HepG2 (cell line): Measurements from ENCODE around the gene GJA10. TPM values are rescaled to one million over a fixed set of nuclear protein-coding genes. Genes with fewer than 3 reads are reported as not detected.

ENCODE experiments used
- ARHGAP35 ChIP-seq: sonication (generic); formaldehyde crosslinking; IDR thresholded peaks from 2 replicates; pipeline ENCODE4 v1.9.0; 2022; ENCODE audit warnings: mild to moderate bottlenecking, inconsistent platforms, moderate library complexity, missing genetic modification reagents, borderline replicate concordance
- HHEX ChIP-seq: IDR thresholded peaks from 2 replicates; pipeline ENCODE4 v1.6.1; 2016; ENCODE audit warnings: control low read depth
- HNF4A ChIP-seq: sonication (generic); formaldehyde crosslinking; IDR thresholded peaks from 2 replicates; pipeline ENCODE4 v1.4.0; 2020; ENCODE audit warnings: missing genetic modification reagents
- KDM6A ChIP-seq: IDR thresholded peaks from 2 replicates; pipeline ENCODE4 v1.6.1; 2016; ENCODE audit warnings: low read depth
- NFE2 ChIP-seq: sonication (generic); formaldehyde crosslinking; IDR thresholded peaks from 2 replicates; pipeline ENCODE4 v1.4.0; 2020; ENCODE audit warnings: missing genetic modification reagents
- RXRB ChIP-seq: IDR thresholded peaks from 2 replicates; pipeline ENCODE4 v1.6.1; 2016; ENCODE audit warnings: borderline replicate concordance, missing genetic modification reagents, missing compliant biosample characterization
- SRSF1 ChIP-seq: fragments of 200-400 bp; formaldehyde crosslinking; optimal IDR thresholded peaks from 2 replicates; pipeline ENCODE3; 2017; ENCODE audit warnings: mild to moderate bottlenecking, low read depth, low read length, moderate library complexity
- SRSF9 ChIP-seq: fragments of 200-400 bp; formaldehyde crosslinking; IDR thresholded peaks from 2 replicates; pipeline ENCODE4 v1.6.1; 2018; ENCODE audit warnings: borderline replicate concordance, mild to moderate bottlenecking, low read depth, low read length; ENCODE audit not compliant: insufficient read depth, poor library complexity, severe bottlenecking
- TBX2 ChIP-seq: sonication (generic); formaldehyde crosslinking; IDR thresholded peaks from 2 replicates; pipeline ENCODE4 v1.5.0; 2020; ENCODE audit warnings: missing genetic modification reagents, mild to moderate bottlenecking, borderline replicate concordance
- ZFP36L2 ChIP-seq: sonication (generic); formaldehyde crosslinking; IDR thresholded peaks from 2 replicates; pipeline ENCODE4 v1.4.0; 2020; ENCODE audit warnings: missing genetic modification reagents
- ZNF354B ChIP-seq: sonication (generic); formaldehyde crosslinking; IDR thresholded peaks from 2 replicates; pipeline ENCODE4 v1.8.0; 2022; ENCODE audit warnings: mild to moderate bottlenecking, missing genetic modification reagents
- ZNF362 ChIP-seq: sonication (generic); formaldehyde crosslinking; IDR thresholded peaks from 2 replicates; pipeline ENCODE4 v1.4.0; 2020; ENCODE audit warnings: missing genetic modification reagents, mild to moderate bottlenecking, borderline replicate concordance
- ZNF451 ChIP-seq: sonication (generic); formaldehyde crosslinking; IDR thresholded peaks from 2 replicates; pipeline ENCODE4 v1.5.0; 2020; ENCODE audit warnings: mild to moderate bottlenecking, missing genetic modification reagents
- ZNF703 ChIP-seq: sonication (generic); formaldehyde crosslinking; IDR thresholded peaks from 2 replicates; pipeline ENCODE4 v1.5.1; 2020; ENCODE audit warnings: missing genetic modification reagents, mild to moderate bottlenecking, moderate library complexity, borderline replicate concordance
- ZNF800 ChIP-seq: sonication (generic); formaldehyde crosslinking; IDR thresholded peaks from 2 replicates; pipeline ENCODE4 v1.4.0; 2020; ENCODE audit warnings: missing genetic modification reagents
- polyA plus RNA-seq, 8 experiments: library from polyadenylated mRNA; depleted of rRNA in 3 of 8; stranded (reverse) in 7 of 8; unstranded in 1 of 8; fragments of >200 nt; fragmentation: Illumina TruSeq in 4 of 8; extraction: Trizol in 4 of 8; gene quantifications; 2 replicates each; pipeline versions ENCODE4 v1.2.1 to v1.2.3, GENCODE V29; 2011 to 2016; ENCODE audit warnings: low read depth in 4 of 8, missing spikeins in 1 of 8, mixed read lengths in 1 of 8; ENCODE audit not compliant: insufficient read depth in 1 of 8
- total RNA-seq, 5 experiments: library from RNA; depleted of rRNA; stranded (reverse); fragments of >200 nt; fragmentation: Illumina TruSeq; extraction: Trizol; gene quantifications; 2 replicates each; pipeline ENCODE4 v1.2.3, GENCODE V29; 2016; ENCODE audit warnings: low read depth in 1 of 5
- TF ChIP-seq, protein P1 (sequence below): sonication (generic); formaldehyde crosslinking; IDR thresholded peaks from 2 replicates; pipeline ENCODE4 v1.4.0; 2020; ENCODE audit warnings: mild to moderate bottlenecking, missing genetic modification reagents
- TF ChIP-seq, protein P2 (sequence below): sonication (generic); formaldehyde crosslinking; IDR thresholded peaks from 2 replicates; pipeline ENCODE4 v1.4.0; 2020; ENCODE audit warnings: missing genetic modification reagents, borderline replicate concordance
- TF ChIP-seq, protein P3 (sequence below): sonication (generic); formaldehyde crosslinking; IDR thresholded peaks from 2 replicates; pipeline ENCODE4 v1.4.0; 2020; ENCODE audit warnings: missing genetic modification reagents, borderline replicate concordance
- TF ChIP-seq, protein P4 (sequence below): sonication (generic); formaldehyde crosslinking; IDR thresholded peaks from 2 replicates; pipeline ENCODE4 v1.4.0; 2020; ENCODE audit warnings: missing genetic modification reagents

GJA10 gene
- total and polyA plus RNA-seq, 2 of the 13 experiments (the other 11 are each of a cell fraction or from before 2014, with no cell fraction given), result not detected

DNA sequence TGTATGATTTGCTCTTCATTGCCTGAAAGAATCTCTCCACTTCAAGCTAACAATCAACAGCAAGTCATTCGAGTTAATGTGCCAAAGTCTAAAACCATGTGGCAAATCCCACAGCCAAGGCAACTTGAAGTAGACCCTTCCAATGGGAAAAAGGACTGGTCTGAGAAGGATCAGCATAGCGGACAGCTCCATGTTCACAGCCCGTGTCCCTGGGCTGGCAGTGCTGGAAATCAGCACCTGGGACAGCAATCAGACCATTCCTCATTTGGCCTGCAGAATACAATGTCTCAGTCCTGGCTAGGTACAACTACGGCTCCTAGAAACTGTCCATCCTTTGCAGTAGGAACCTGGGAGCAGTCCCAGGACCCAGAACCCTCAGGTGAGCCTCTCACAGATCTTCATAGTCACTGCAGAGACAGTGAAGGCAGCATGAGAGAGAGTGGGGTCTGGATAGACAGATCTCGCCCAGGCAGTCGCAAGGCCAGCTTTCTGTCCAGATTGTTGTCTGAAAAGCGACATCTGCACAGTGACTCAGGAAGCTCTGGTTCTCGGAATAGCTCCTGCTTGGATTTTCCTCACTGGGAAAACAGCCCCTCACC is 1.1 kb downstream of the GJA10 start (continued):
- TF ChIP-seq, protein P1, sequence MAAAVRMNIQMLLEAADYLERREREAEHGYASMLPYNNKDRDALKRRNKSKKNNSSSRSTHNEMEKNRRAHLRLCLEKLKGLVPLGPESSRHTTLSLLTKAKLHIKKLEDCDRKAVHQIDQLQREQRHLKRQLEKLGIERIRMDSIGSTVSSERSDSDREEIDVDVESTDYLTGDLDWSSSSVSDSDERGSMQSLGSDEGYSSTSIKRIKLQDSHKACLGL, result peak; percentile 78
- 0 out of 2 replicates have a peak, but pooled peaks have one; percentile 37 for TF ChIP-seq KDM6A (CRISPR knock-in tag)
- no peak for TF ChIP-seq HNF4A (CRISPR knock-in tag)
- TF ChIP-seq, protein P2, sequence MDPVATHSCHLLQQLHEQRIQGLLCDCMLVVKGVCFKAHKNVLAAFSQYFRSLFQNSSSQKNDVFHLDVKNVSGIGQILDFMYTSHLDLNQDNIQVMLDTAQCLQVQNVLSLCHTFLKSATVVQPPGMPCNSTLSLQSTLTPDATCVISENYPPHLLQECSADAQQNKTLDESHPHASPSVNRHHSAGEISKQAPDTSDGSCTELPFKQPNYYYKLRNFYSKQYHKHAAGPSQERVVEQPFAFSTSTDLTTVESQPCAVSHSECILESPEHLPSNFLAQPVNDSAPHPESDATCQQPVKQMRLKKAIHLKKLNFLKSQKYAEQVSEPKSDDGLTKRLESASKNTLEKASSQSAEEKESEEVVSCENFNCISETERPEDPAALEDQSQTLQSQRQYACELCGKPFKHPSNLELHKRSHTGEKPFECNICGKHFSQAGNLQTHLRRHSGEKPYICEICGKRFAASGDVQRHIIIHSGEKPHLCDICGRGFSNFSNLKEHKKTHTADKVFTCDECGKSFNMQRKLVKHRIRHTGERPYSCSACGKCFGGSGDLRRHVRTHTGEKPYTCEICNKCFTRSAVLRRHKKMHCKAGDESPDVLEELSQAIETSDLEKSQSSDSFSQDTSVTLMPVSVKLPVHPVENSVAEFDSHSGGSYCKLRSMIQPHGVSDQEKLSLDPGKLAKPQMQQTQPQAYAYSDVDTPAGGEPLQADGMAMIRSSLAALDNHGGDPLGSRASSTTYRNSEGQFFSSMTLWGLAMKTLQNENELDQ (CRISPR knock-in tag), result peak; percentile 95; the same call in 1 of the 2 replicates
- no peak for TF ChIP-seq TBX2 (CRISPR knock-in tag)
- 0 out of 2 replicates have a peak, but pooled peaks have one; percentile 28 for TF ChIP-seq NFE2 (CRISPR knock-in tag)
- no peak for TF ChIP-seq SRSF9
- TF ChIP-seq HHEX (CRISPR knock-in tag), result no peak
- TF ChIP-seq ZNF362 (CRISPR knock-in tag), result no peak
- TF ChIP-seq, protein P3, sequence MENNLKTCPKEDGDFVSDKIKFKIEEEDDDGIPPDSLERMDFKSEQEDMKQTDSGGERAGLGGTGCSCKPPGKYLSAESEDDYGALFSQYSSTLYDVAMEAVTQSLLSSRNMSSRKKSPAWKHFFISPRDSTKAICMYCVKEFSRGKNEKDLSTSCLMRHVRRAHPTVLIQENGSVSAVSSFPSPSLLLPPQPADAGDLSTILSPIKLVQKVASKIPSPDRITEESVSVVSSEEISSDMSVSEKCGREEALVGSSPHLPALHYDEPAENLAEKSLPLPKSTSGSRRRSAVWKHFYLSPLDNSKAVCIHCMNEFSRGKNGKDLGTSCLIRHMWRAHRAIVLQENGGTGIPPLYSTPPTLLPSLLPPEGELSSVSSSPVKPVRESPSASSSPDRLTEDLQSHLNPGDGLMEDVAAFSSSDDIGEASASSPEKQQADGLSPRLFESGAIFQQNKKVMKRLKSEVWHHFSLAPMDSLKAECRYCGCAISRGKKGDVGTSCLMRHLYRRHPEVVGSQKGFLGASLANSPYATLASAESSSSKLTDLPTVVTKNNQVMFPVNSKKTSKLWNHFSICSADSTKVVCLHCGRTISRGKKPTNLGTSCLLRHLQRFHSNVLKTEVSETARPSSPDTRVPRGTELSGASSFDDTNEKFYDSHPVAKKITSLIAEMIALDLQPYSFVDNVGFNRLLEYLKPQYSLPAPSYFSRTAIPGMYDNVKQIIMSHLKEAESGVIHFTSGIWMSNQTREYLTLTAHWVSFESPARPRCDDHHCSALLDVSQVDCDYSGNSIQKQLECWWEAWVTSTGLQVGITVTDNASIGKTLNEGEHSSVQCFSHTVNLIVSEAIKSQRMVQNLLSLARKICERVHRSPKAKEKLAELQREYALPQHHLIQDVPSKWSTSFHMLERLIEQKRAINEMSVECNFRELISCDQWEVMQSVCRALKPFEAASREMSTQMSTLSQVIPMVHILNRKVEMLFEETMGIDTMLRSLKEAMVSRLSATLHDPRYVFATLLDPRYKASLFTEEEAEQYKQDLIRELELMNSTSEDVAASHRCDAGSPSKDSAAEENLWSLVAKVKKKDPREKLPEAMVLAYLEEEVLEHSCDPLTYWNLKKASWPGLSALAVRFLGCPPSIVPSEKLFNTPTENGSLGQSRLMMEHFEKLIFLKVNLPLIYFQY (CRISPR knock-in tag), result peak; percentile 80
- peak; percentile 76 for TF ChIP-seq RXRB (CRISPR knock-in tag)
- no peak for TF ChIP-seq ZNF354B (CRISPR knock-in tag)
- TF ChIP-seq ZFP36L2, result peak; percentile 90; the same call in 1 of the 2 replicates
- no peak for TF ChIP-seq SRSF1
- peak; percentile 56; the same call in 1 of the 2 replicates for TF ChIP-seq ZNF800 (CRISPR knock-in tag)
- TF ChIP-seq, protein P4, sequence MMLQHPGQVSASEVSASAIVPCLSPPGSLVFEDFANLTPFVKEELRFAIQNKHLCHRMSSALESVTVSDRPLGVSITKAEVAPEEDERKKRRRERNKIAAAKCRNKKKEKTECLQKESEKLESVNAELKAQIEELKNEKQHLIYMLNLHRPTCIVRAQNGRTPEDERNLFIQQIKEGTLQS (CRISPR knock-in tag), result peak; percentile 70; the same call in 1 of the 2 replicates
- TF ChIP-seq ZNF703 (CRISPR knock-in tag), result no peak
- TF ChIP-seq ZNF451 (CRISPR knock-in tag), result 0 out of 2 replicates have a peak, but pooled peaks have one; percentile 35
- TF ChIP-seq ARHGAP35 (CRISPR knock-in tag), result peak; percentile 63; the same call in 1 of the 2 replicates
